Measurements from ENCODE around the gene PGR. TPM values are rescaled to one million over a fixed set of nuclear protein-coding genes. Genes with fewer than 3 reads are reported as not detected.

The PGR gene
- 3.2 and 3.6 TPM in 2 replicates for total RNA-seq

DNA sequence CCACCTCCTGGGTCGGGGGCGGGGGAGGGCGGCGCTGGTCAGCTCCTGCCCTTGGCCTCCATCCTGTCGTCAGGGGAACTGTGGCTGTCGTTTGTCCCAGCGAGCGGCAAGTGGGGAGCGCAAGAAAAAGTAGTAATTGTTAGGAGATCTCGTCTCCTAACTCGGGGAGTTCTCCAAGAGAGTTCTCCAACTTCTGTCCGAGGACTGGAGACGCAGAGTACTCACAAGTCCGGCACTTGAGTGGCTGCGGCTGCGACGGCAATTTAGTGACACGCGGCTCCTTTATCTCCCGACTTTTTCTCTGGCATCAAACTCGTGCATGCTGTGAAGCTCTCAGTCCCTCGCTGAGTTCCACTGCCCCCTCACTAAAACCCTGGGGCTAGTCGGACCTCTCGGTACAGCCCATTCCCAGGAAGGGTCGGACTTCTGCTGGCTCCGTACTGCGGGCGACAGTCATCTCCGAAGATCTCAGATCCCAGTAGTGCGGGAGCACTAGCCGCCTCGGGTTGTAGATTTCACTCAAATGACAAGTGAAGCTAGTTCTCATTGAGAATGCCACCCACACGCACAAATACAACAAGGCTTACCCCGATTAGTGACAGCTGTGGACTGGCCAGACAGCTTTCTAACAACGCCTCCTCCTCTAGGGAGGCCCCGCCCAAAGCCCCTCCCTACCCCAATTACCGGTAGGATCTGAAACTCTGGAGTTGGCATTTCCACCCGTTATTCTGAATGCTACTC, at the start of gene PGR:
PGR (minus strand) TSS at position 611 of the 741 bp plus-strand sequence. CDS start 743 bp downstream, outside the sequence.

Measured in hair follicle dermal papilla cell (primary cell).